B cell (primary cell): Measurements from ENCODE around the gene DENND2A. TPM values are rescaled to one million over a fixed set of nuclear protein-coding genes. Genes with fewer than 3 reads are reported as not detected.

ENCODE experiments used
- ATAC-seq: fragments of 200-7000 bp; cut with Tn5 transposase; one replicate; pipeline ENCODE4 v1.10.0; 2021; ENCODE audit warnings: low read depth, mild to moderate bottlenecking, moderate number of reproducible peaks, moderate library complexity
- CTCF ChIA-PET: fragments of 350-600 bp; sonication (Branson Sonifier 250); formaldehyde crosslinking; loops from one replicate; lab custom pipeline; 2021; ENCODE audit warnings: antibody characterized with exemption, inconsistent platforms; lab: Charles Lee
- POLR2A ChIA-PET: fragments of 350-600 bp; sonication (Branson Sonifier 250); formaldehyde crosslinking; loops from one replicate; lab custom pipeline; 2021; ENCODE audit warnings: antibody characterized with exemption; lab: Charles Lee
- DNase-seq: peaks from one replicate; pipeline ENCODE4 v3.0.0; 2013
- H2AFZ ChIP-seq: 2 replicates; pipeline ENCODE4 v1.6.1; 2012; ENCODE audit warnings: mild to moderate bottlenecking, low read depth, low read length; ENCODE audit not compliant: insufficient read depth, poor library complexity, severe bottlenecking
- H3K27ac ChIP-seq, 2 donors: 1 replicate in 1 of 2; 2 replicates in 1 of 2; pipeline ENCODE4 v1.5.1; 2012 to 2013; ENCODE audit warnings: low read length in 2 of 2, mild to moderate bottlenecking in 2 of 2, moderate library complexity in 1 of 2
- H3K27me3 ChIP-seq, 4 experiments: fragments of 200-600 bp in 1 of 4; sonication (generic) in 1 of 4; replicated peaks in 1 of 4; 1 replicate in 2 of 4; 2 replicates in 2 of 4; pipeline versions ENCODE4 v1.6.1 to v1.7.0; 2013 to 2016; ENCODE audit warnings: low read length in 3 of 4, mild to moderate bottlenecking in 2 of 4, mixed read lengths in 1 of 4, moderate library complexity in 1 of 4; ENCODE audit not compliant: insufficient read depth in 4 of 4, control insufficient read depth in 3 of 4; ENCODE audit errors: control extremely low read depth in 1 of 4
- H3K36me3 ChIP-seq, 2 experiments: replicated peaks in 1 of 2; 1 replicate in 1 of 2; 2 replicates in 1 of 2; pipeline versions ENCODE4 v1.6.1 to v1.7.1; 2013; ENCODE audit warnings: low read length in 1 of 2; ENCODE audit not compliant: insufficient read depth in 2 of 2, control insufficient read depth in 1 of 2; ENCODE audit errors: control extremely low read depth in 1 of 2, extremely low read depth in 1 of 2
- H3K4me1 ChIP-seq, 2 donors: fragments of 200-600 bp in 1 of 2; sonication (generic) in 1 of 2; 1 replicate in 1 of 2; 2 replicates in 1 of 2; pipeline versions ENCODE4 v1.5.1 to v1.6.1; 2013 to 2017; ENCODE audit warnings: low read length in 2 of 2; ENCODE audit not compliant: control insufficient read depth in 2 of 2, insufficient read depth in 2 of 2
- H3K4me2 ChIP-seq: replicated peaks from 2 replicates; pipeline ENCODE3; 2012; ENCODE audit warnings: mild to moderate bottlenecking, low read depth, low read length; ENCODE audit not compliant: poor library complexity, severe bottlenecking
- H3K4me3 ChIP-seq, 5 experiments: fragments of 200-600 bp in 1 of 5; sonication (generic) in 1 of 5; 1 replicate in 3 of 5; 2 replicates in 2 of 5; pipeline versions ENCODE4 v1.5.1 to v1.7.0; 2011 to 2016; ENCODE audit warnings: low read length in 4 of 5, mild to moderate bottlenecking in 4 of 5, low read depth in 2 of 5, control low read depth in 1 of 5, moderate library complexity in 1 of 5; ENCODE audit not compliant: insufficient read depth in 1 of 5; ENCODE audit errors: control extremely low read depth in 1 of 5, extremely low read depth in 1 of 5
- H3K79me2 ChIP-seq: fragments of 200-600 bp; sonication (generic); one replicate; pipeline ENCODE4 v1.6.0; 2016; ENCODE audit warnings: low read length; ENCODE audit not compliant: control insufficient read depth, insufficient read depth
- H3K9ac ChIP-seq: fragments of 200-600 bp; sonication (generic); 2 replicates; pipeline ENCODE4 v1.6.1; 2017; ENCODE audit warnings: mild to moderate bottlenecking, low read length, moderate library complexity
- H3K9me3 ChIP-seq, 3 donors: one replicate each; pipeline versions ENCODE4 v1.6.1 to v1.7.1; 2013; ENCODE audit warnings: low read length in 2 of 3; ENCODE audit not compliant: control insufficient read depth in 2 of 3, insufficient read depth in 1 of 3; ENCODE audit errors: control extremely low read depth in 1 of 3
- H4K20me1 ChIP-seq: 2 replicates; pipeline ENCODE4 v1.6.0; 2012; ENCODE audit warnings: mild to moderate bottlenecking, low read length; ENCODE audit not compliant: insufficient read depth, control insufficient read depth, poor library complexity, severe bottlenecking
- H3K27ac Mint-ChIP-seq: one replicate; pipeline ENCODE4 v1.8.0; 2021; ENCODE audit warnings: mixed read lengths
- H3K27me3 Mint-ChIP-seq: one replicate; pipeline ENCODE4 v1.8.0; 2021; ENCODE audit warnings: mixed read lengths
- H3K4me1 Mint-ChIP-seq: one replicate; pipeline ENCODE4 v1.8.0; 2021; ENCODE audit warnings: mixed read lengths
- H3K4me3 Mint-ChIP-seq: one replicate; pipeline ENCODE4 v1.8.0; 2021; ENCODE audit warnings: mixed read lengths
- H3K9me3 Mint-ChIP-seq: one replicate; pipeline ENCODE4 v1.8.0; 2022; ENCODE audit warnings: mixed read lengths; ENCODE audit not compliant: insufficient read depth
- EZH2 ChIP-seq: IDR thresholded peaks from 2 replicates; pipeline ENCODE4 v1.6.1; 2012; ENCODE audit warnings: borderline replicate concordance, low read depth, mild to moderate bottlenecking, moderate library complexity, low read length; ENCODE audit not compliant: insufficient read depth, poor library complexity, severe bottlenecking
- WGBS: methylation state at CpG from one replicate; pipeline ENCODE4 v1.1.5; 2013; ENCODE audit warnings: missing lambda C conversion rate; ENCODE audit not compliant: insufficient coverage; 5-methylcytosine and 5-hydroxymethylcytosine counted together
- intact Hi-C: fragments of 100-400 bp; cut with micrococcal nuclease; formaldehyde crosslinking; loops from one replicate; pipeline ENCODE4 v1.10.0; 2022
- polyA plus RNA-seq: library from polyadenylated mRNA; depleted of rRNA; stranded (reverse); fragments of >200 nt; gene quantifications from 2 replicates; pipeline ENCODE4 v1.2.3, GENCODE V29; 2012
- total RNA-seq, 2 donors: library from RNA; stranded (reverse); fragments of 120-200 nt in 1 of 2; gene quantifications; 1 replicate in 1 of 2; 2 replicates in 1 of 2; pipeline versions ENCODE4 v1.2.3 to v1.2.4, GENCODE V29; 2013 to 2022
- TF ChIP-seq, protein P1 (sequence below): fragments of 200-600 bp; IDR thresholded peaks from one replicate; pipeline ENCODE4 v1.8.0; 2022; ENCODE audit warnings: antibody characterized with exemption, mild to moderate bottlenecking

DENND2A gene
- total and polyA plus RNA-seq, 2 donors (not counting 1 experiment from before 2014, with no cell fraction given), result 0.31 TPM; not detected in 1

DNA sequence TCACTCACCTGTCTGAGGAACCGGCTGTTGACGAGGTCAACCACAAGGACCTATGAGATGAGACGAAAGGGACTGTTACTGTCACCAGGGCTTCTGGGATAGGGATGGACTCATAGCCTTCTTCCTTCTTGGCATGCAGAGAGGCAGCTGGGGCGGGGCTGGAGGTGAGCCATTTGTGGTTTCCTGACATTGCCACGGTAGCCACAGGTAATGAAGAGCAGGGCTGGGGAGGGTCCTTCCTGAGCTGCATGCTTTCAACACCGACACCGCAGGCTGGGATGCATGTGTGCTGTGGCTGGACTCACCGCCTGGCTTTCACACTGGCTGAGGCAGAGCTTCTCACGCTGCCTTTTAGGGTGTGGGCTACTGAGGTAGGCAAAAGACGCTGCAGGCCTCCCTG, 114.9 kb downstream of the DENND2A start:
- Mint-ChIP-seq H3K4me3 (no peak overlapping the region), H3K4me1 (peaks cover 8% of the 10 kb centered on the region), H3K9me3 (no peaks in the 10 kb centered on the region), H3K27me3 (peaks cover 3% of the 10 kb centered on the region), H3K27ac (no peak overlapping the region)
- CTCF ChIA-PET, result no interaction called here
- Histone ChIP-seq H3K36me3 (no peaks in the 10 kb centered on the region), H3K27me3 (no peaks in the 10 kb centered on the region), H3K4me1 (peaks cover 0 to 3% of the 10 kb centered on the region in 2 donors), H3K9ac (no peak overlapping the region), H2AFZ (no peak overlapping the region), H3K9me3 (no peaks in the 10 kb centered on the region), H3K4me3 (no peak overlapping the region), H4K20me1 (no peaks in the 10 kb centered on the region), H3K27ac (no peak overlapping the region), H3K4me2 (no peak overlapping the region), H3K79me2 (no peaks in the 10 kb centered on the region)
- ATAC-seq (no peak), DNase-seq (no peak)
- POLR2A ChIA-PET, result no interaction called here
- intact Hi-C loops, result no loop called here
- 56% methylated on average over 6 of the region's 10 CpGs for WGBS
- TF ChIP-seq, protein P1, sequence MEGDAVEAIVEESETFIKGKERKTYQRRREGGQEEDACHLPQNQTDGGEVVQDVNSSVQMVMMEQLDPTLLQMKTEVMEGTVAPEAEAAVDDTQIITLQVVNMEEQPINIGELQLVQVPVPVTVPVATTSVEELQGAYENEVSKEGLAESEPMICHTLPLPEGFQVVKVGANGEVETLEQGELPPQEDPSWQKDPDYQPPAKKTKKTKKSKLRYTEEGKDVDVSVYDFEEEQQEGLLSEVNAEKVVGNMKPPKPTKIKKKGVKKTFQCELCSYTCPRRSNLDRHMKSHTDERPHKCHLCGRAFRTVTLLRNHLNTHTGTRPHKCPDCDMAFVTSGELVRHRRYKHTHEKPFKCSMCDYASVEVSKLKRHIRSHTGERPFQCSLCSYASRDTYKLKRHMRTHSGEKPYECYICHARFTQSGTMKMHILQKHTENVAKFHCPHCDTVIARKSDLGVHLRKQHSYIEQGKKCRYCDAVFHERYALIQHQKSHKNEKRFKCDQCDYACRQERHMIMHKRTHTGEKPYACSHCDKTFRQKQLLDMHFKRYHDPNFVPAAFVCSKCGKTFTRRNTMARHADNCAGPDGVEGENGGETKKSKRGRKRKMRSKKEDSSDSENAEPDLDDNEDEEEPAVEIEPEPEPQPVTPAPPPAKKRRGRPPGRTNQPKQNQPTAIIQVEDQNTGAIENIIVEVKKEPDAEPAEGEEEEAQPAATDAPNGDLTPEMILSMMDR, result no peak
- no peak for TF ChIP-seq EZH2

DNA sequence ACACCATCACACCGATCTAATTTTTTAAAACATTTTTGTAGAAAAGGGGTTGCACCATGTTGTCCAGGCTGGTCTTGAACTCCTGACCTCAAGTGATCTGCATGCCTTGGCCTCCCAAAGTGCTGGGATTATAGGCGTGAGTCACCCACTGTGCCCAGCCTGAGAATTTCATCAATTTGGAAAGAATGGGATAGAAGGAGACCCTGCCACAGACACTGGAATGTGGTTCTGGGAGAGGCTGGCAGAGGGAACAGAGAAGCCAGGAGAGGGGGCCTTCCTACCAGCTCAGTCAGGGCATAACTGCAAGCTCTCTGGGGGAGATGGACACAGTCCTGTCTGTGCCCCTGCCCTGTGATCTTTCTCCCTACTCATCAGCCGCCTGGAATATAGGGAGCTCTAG, 119.2 kb downstream of the DENND2A start:
- Histone ChIP-seq H3K4me3 (no peak overlapping the region), H2AFZ (no peak overlapping the region), H3K36me3 (no peaks in the 10 kb centered on the region), H3K4me2 (no peak overlapping the region), H3K27ac (no peak overlapping the region), H4K20me1 (no peaks in the 10 kb centered on the region), H3K4me1 (peaks cover 3 to 5% of the 10 kb centered on the region in 2 donors), H3K9me3 (peaks cover 0 to 2% (median 0%) of the 10 kb centered on the region in 3 donors), H3K9ac (no peak overlapping the region), H3K27me3 (peaks cover 0 to 3% (median 0%) of the 10 kb centered on the region in 4 experiments), H3K79me2 (no peaks in the 10 kb centered on the region)
- TF ChIP-seq, protein P1, result no peak
- TF ChIP-seq EZH2, result no peak
- Mint-ChIP-seq H3K9me3 (no peaks in the 10 kb centered on the region), H3K27me3 (peaks cover 12% of the 10 kb centered on the region), H3K27ac (no peak overlapping the region), H3K4me3 (no peak overlapping the region), H3K4me1 (peaks cover 12% of the 10 kb centered on the region)
- WGBS, result 83% methylated on average over 1 of the region's 3 CpGs
- no peak for ATAC-seq
- ChIA-PET CTCF (interaction anchor here (0.8 to 6.2 kb wide), 3 partner anchors 126 to 492 kb away, joined by 3 to 70 read pairs (median 54); partner anchors contain the start of gene MRPS33), POLR2A (no interaction called here)
- intact Hi-C loops, result no loop called here
- DNase-seq, result no peak
